ENCODE data around the gene ROPN1.
"Not testable (repeated sequence)": the region's sequence is repeated elsewhere in the genome, so short reads cannot be mapped to it uniquely, and the experiment has no call there.

The ROPN1 gene
- 0 to 0.05 (median 0) reads per million in 3 experiments for total RNA-seq

DNA sequence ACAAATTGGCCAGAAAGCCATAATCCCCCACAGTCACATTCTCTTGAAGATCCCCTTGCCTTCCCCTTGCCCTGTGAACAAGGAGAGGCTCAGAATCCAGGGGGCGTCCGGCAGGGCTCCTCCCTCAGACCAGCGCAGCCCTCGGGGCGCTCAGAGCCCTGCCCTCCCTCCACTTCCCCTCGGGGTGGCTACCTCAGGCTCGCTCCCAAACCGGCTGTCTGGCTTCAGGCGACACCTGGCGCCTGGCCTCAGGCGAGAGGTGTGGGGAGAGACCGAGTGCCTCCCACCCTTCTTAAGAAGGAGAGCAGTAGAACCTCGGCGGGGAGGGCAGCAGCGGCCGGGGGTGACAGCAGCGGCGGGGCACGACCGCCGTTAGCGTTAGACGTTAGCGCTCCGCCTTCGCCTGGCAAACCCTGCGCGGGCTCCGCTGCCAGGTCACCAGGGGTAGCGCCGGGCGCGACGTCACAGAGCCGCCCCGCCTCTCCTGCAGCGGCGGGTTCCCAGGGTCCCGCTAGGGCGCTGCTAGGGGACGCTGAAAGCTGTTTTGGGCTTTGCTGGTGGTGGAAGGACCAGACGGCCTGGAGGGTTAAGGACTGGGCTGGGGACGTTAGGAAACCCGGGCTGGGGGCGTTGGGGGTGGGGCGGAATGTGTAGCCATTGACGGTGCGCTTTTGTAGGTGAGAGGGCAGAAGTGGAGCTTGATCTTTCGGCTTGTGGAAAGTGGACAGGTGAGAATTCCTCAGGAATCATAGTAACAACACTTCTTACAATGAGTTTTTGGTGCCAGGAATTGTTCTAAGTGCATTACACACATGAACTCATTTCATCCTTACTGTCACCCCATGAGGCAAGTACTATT lies at the start of gene ROPN1:
ROPN1 (minus strand) TSS at position 395 of the 859 bp plus-strand sequence. CDS start 11,643 bp downstream, outside the sequence.
- not testable (repeated sequence) for DNase-seq

DNA sequence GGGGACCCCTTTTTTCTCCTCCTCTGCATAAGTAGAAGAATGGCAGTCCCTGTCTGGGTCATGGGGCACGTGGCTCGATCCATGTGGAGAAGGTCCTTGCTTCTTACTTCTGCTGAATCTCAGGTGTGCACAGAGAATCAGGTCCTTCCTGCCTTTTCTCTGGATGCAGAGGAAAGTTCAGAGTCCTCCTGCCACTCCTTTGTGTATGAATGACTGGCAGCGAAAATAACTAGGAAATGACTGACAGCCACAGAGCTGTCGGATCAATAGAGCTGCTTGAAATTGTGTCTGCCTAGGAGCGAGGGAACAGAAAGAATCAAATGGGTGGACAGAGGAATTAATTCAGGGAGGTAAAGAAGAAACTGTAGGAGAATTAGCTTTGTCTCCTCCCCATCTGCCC lies 49.6 kb upstream of the ROPN1 start:
- no peak for DNase-seq

DNA sequence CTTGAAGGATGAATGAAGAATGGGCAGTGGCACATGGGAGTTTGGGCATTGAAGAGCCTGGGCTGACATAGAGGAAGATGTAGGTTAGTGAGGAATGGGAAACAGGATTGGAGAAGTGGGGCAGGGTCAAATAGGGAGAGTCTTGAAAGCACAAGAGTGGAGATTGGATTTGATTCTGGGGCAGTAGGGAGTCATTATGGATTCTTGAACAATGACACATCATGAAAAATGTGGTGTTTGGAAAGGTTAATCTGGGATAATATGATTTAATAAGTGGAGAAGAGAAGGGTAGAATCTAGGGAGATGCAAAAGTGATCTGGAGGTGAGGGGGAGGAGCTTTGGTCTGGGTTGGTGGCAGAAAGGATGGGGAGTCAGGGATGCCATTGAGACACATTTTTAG lies 45.4 kb upstream of the ROPN1 start:
- DNase-seq = no peak

DNA sequence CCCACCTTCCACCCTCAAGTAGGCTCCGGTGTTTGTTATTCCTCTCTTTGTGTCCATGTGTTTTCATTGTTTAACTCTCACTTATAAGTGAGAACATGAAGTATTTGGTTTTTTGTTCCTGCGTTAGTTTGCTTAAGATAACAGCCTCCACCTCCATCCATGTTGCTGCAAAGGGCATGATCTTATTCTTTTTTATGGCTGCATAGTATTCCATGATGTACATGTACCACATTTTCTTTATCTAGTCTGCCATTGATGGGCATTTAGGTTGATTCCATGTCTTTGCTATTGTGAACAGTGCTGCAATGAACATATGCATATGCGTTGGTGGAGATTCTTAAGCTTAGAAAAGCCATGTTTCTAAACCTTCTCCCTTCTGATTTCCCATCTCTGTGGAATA lies 44.3 kb upstream of the ROPN1 start:
- not testable (repeated sequence) for DNase-seq

DNA sequence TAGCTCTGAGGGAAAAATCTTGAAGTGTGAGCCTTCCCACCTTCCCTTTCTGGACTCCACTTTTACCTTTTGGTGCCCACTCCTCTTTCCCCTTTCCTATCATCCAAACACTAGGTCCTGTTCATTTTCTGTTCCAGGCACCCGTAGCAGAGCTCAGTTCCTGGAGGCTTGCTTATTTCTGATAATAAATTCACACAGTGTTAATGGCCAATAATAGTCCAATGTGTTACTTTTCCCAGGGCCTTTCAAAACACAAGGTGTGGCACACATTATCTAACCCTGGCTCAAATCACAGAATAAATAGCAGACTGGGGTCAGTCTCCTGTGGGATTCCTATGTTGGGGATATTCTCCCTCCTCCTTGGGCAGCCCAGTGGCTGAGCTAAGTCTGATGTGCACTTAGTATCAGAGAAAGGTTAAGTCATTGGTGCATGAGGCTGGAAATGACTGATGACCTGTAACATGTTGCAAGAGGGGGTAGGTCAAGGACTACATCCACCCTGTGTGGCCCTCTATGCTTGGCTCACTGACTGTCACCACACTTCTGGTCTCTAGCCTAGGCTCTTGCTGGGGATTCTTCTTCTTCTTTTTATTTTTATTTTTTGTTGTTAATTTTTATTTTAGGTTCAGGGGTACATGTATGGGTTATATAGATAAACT lies 43.7 kb upstream of the ROPN1 start:
- DNase-seq = no peak

DNA sequence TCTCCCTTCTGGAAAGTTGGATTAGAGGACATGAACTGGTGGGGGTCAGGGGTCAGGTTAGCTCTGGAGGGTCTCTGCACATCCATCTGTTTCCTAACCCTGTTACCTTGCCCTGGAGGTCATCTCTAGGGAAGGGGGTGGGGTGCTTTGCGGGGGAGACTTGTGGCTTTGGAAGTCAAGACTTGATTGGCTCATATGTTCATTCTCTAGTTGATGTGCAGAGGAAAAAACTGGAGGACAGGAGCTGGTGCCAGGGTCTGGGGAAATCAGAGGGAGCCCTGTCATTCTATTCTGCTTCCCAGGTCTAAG lies 42.9 kb upstream of the ROPN1 start:
- no peak for DNase-seq

DNA sequence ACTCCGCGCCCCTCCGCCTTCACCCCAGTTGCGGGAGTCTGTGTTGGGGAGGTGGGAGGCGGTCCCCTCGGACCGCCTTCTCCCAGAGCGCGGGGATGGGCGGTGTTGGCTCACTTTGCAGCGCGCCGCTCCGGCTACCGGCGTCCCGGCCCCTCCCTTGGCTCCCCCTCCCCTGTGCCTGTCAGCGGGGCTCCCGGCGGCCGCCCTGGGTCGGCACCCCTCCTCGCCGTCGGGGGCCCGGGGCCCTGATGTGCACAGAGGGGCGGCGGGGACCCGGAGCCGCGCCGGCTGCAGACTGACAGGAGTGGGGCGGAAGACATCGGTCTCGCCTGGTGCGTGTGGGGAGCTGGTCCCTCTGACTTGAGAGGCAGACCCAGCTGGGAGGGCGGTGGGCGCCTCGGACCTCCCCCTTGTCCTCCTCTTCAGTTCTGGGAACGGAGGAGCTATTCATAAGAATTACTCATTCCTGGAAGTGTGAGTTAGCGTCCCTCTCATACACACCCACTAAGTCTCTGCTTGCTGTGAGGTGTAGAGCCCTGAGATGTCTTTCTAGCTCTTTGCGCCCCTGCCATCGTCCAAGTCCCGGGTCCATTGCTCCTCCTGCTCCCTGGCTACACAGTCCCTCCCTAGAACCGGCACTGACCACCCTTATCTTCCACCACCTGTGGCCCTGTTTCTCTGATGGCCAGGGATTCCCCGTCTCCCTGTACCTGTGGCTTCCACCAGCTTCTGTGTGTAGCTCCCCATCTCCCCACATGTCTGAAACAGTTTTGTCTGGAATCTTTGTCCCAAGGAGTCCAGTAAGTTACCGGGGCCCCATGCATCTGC lies 42.3 kb upstream of the ROPN1 start:
- DNase-seq = no peak

DNA sequence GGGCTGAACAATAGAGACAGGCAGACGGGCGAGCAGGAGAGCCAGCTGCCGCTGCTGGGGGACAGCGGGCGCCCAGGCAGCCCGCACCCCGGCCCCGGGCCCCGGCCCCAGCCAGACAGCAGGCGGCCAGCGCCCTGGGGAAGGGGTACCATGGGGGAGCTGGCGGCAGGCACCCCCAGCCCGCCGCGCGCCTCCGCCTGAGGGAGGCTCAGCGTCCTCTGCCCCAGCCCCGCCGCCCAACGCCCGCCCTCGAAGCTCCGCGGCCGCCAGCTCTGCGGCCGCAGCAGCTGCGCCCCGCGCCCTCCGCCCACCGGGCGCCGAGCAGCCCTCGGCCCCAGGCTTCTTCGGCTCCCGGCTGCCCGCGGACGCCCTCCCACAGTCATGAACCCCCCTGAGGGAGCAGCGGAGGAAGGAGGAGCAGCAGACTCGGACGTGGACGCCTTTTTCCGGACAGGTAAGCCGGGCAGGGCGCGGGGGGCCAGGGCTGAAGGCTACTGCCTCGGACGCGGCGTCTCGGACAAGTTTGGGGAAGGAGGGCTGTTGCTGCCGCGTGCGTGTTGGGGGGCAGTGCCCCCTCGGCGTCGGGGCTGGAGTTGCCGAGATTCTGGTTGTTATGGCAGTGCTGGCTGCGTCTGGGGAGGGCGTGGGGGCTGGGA lies 41.6 kb upstream of the ROPN1 start, which contains the start of gene KALRN:
KALRN (plus strand) TSS at position 10 of the 656 bp plus-strand sequence.
- DNase-seq = no peak

DNA sequence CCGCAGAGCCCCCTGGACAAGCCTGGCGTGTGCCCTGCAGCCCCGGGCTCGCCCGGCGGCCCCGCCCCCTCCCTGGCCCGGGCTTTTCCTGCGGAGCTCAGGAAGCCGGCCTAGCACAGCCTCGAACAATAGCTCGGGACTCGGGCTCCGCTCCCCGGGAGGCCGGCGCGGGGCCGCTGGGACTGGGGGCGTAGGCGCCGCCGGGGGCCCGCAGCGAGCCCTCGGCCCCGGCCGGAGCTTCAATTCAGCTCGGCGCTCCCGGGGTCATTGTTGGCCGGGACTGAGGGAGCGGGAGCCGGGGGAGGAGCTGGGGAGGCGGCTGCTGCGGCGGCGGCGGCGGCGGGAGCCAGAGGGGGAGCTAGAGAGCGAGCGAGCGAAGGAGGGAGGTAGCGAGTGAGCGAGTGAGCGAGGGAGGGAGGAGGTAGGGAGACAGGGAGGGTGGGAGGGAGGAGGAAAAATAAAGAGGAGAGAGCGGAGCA lies 41.0 kb upstream of the ROPN1 start:
- peak; percentile 14 for DNase-seq

DNA sequence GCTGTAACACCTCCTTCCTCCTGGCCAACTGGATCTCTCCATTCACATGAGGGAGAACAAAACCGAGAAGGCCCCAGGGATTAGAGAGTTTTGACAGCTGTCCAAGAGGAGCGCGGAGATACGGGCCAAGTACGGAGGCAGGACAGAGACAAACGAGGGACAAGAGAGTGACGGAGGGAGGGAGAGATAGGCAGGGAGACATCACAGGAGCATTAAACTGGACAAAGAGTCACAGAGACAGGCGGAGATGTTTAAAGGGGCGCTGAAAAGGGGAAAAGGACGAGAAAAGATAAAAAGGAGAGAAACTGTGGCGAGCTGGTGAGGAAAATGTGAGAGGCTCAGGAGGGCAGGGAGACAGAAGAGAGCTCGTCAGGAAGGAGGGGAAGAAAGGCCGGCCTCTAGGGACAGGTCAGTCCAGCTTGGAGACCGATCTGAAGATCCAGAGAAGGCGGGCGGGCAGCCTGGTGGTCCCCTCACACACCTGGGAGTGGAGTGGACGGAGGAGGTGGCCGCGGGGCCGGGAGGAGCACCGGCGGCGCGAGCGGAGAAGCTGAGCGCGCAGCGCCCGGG lies 40.5 kb upstream of the ROPN1 start:
- DNase-seq = no peak

DNA sequence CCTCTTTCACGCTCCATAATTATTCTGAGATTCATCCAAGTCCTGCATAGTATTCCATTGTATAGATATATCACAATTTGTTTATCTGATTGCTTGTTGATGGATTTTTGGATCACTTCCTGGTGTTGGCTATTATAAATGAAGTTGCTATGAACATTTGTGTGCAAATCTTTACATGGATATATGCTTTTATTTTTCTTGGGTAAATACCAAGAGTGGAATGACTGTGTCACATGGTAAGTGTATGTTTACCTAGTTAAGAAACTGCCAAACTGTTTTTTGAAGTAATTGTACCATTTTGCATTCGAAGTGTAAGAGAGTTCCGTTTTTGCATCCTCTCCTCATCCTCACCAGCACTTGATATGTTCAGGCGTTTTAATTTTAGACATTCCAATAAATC lies 34.6 kb upstream of the ROPN1 start:
- no peak for DNase-seq

DNA sequence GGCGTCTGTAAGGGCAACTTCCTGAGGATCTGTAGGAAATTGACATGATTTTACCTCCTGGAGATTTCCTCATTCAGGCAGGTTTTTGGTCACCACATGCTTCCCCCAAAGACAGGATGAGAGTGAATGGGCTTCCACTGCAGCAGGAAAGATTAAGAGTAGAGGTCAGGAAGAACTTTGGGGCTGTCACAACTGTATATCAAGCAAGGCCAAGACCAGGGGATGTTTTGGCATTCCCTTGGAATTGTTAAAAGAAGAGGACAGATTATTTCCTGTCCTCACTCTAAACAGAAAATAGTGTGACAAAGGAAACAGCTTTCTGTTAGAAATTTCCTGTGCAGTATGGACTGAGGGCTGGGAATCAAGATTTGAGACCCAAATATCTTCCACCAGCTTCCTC lies 31.6 kb upstream of the ROPN1 start:
- DNase-seq = not testable (repeated sequence)

DNA sequence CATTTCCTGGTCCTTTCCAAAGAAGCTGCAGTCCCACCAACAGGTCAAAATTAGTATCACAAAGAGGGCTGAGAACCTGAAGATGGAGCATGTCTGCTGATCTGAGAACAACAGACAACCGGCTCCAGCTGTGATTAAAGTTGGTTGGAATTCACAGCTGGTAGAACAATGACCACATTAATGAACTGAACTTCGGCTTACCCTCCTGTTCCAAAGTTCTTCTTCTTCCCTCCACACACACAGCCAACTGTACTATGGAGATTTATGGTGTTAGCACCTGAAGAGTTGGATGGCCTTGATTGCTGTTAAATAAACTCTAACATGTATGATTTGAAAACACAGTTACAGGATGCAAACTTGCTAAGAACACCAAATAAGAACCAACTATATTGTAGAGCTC lies 27.4 kb upstream of the ROPN1 start:
- DNase-seq = no peak

DNA sequence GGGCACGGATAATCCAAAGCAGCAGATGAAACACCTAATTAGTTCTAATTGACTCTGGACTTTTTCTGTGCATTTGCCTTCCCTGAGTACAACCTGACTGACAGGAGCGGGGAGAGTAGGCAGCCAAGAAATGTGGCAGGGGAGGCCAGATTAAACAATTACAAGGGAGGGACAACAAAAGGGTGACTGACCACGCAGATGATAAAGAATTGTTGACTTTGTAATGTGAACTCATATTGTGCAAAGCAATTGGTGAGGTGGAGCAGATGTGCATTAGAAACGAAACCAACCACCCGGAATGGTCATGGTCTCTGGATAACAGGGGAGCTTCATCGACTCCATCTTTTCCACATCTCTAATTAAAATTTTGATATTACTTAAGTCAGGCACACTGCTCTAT lies 25.6 kb upstream of the ROPN1 start:
- not testable (repeated sequence) for DNase-seq

DNA sequence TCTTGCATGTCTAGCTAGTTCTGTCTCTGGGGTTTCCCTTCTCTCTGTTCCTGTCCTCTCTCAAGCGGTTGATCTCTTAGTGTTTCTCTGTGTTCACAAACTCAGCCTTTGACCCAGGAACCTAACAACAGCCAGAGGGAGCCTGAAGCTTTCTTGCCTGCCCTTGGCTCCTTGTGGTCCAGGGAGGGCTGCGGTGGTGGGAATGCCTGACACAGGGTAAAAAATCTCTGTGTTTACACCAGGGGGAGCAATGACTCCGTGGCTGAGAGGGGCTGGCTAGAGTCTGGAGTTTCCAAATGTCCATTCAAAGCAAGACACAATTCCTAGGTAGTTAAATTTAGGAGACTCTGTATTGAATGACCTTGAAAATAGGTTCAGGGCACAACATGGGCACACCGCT lies 24.6 kb upstream of the ROPN1 start:
- not testable (repeated sequence) for DNase-seq

DNA sequence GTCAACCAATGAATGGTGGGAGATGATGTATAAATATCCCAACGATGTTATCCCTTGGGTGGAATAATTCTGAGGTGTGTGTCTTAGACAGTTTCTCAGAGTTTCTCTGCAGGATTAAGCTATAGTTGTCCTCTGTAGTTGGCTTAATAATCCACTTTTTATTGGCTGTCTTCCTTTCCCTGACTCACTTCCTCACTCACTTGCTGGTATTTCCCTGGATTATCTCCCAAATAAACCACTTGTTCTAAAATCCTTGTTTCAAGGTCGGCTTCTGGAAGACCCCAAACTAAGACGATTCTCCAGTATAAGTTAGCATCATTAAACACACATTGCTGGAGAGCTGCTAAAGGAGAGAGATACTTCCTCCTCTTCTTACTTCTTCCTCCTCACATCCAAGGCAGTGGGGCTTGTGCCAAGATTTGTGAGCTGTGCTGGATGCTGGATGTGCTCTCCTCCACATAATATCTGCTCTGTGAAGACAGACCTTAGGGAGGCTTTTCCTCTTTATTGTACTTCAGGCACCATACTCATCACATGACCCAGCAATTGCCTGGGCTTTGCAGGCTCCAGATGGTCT lies 22.5 kb upstream of the ROPN1 start:
- DNase-seq = no peak

DNA sequence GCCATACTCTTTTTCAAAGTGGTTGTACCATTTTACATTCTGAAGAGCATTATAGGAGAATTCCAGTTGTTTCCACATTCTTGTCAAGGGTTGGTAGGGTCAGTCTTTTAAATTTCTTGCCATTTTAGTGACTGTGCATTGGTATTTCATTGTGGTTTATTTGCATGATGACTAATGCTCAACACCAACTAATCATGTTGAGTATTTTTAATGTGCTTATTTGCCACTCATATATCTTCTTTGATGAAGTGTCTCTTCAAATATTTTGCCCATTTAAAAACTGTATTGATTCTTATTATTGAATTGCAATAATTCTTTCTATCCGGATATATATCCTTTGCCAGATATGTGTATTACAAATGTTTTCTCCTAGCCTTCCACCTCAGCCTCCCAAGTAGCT lies 16.4 kb upstream of the ROPN1 start:
- not testable (repeated sequence) for DNase-seq

DNA sequence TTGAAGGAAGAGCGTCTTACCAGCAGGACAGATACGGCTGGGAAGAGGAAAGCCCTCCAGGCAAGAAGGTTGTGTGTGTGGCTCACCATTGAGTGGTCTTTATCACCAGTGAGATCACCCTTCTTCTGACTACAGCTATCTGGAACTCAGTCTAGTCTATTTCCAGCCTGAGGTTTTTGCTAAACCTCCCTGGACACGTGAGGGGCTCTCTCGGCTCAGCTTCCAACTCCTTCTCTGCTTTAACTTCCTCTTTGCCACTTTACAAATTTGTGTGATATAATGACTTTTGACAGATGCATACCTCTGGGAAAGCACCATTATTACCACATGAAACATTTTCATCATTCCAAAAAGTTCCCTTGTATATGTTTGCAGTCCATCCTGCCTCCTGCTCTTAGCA lies 15.3 kb upstream of the ROPN1 start:
- no peak for DNase-seq

DNA sequence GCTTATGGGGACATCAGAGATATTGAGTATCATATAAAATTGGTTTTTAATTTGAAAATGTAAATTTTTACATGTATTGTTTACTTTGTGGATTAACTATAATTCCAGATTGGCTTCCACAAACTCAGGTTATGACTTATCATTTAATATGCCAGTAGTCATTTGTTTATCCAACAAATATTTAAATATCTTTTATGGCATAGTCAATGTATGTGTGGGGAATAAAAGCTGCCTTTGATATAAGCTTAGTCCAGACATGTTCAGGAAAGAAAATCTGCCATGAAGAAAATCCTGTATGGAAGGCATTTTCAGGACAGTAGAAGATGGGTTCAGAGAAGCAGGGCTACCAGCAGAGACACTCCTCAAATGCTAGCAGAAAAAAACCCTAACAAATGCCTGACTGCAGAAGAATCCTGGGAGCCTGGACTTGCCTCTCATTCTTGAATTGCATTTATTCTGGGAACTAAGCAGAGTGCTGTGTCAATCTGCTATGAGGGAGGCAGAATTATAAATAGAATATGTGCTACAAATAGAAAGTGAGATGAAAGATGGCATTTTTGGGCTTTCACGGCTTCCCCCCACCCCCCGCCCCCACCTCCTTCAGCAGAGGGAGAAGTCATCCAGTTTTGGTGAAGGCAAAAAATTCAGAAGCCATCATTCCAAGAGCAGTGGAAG lies 10.6 kb upstream of the ROPN1 start:
- not testable (repeated sequence) for DNase-seq

DNA sequence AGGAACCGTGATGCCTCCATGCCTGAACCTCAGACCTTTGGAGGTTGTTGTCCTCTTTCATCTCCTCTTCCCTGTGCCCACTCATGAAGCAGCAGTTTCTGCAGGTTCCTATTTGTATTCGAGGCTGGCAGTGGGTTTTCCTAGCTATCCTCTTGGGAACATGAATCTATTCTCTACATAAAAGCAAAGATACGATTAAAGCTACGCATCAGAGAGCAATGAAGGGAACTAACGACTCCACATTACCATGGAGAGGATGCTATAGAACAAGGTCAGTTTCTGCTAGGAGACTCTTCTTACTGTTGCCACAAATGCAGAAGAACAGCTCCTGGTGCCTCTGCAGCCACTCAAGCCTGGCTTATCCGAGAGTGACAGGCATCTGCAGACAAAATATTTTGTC lies 9.4 kb upstream of the ROPN1 start:
- not testable (repeated sequence) for DNase-seq

DNA sequence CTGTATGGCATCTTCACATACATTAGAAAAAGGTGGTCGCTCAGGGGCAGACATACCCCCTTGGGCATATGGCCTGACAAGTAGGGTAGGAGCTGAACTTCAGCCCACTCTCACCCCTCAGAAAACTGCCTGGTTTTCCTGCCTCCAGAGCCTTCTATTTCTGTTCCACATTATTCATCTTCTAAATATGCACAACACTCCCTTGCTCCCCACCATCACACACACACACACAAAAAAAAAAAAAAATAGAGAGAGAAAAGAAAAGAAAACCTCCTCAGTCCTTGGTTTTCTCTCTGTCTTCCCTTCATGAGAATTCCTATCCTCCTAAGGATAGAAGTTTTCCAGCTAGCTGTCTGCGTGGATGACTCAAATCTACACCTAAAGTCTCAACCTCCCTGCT lies 5.6 kb upstream of the ROPN1 start:
- no peak for DNase-seq
